HG02623 (cell line): ENCODE measurements around the gene ADAT3.
A peak's percentile ranks its signal among the peaks of the same experiment; 100 is the strongest.
"Not testable (repeated sequence)": the region's sequence is repeated elsewhere in the genome, so short reads cannot be mapped to it uniquely, and the experiment has no call there.

ENCODE experiments used
- ATAC-seq: cut with Tn5 transposase; IDR thresholded peaks from one replicate; pipeline ENCODE4 v1.9.1; 2021; ENCODE audit warnings: moderate library complexity; ENCODE audit not compliant: unreplicated experiment

Gene ADAT3

DNA sequence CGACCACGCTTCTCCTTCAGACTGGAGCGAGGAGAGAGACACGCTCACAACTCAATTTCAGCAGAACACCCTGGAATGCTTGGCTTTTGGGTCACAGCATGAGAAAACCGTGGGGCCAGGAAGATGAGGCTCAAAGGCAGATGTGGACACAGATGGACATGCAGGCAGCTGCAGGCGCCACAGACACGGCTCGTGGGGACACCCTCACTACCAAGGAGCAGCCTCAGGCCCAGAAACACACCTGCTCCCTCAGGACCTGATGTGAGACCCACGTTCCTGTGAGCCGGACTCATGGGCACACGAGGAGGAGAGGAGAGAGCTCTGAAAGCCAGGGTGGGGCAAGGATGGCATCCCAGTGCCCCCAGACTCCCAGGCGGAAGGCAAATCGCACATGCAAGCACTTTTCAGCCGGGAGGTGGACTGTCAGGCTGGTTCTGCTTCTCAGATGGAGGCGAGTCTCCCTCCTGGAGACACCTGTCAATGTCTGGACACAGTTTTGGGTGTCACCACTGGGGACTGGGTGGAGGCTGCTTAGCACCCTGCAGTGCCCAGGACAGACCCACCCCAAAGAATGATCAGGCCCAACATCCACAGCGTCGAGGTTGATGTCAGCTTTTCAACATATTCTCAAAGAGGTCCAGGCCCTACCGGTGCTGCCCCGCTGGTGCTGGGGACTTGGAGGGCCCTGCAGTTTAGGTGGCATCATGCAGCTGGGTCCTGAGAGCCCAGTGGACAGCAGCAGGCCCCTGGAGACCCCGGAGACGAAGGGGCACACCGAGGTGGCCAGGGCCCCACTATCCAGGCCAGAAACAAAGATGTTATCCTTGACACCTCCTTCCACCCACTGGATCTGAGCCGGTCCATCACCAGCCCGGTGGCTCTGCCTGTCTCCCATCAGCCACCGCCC, 22.2 kb upstream of the ADAT3 start:
- ATAC-seq = no peak

DNA sequence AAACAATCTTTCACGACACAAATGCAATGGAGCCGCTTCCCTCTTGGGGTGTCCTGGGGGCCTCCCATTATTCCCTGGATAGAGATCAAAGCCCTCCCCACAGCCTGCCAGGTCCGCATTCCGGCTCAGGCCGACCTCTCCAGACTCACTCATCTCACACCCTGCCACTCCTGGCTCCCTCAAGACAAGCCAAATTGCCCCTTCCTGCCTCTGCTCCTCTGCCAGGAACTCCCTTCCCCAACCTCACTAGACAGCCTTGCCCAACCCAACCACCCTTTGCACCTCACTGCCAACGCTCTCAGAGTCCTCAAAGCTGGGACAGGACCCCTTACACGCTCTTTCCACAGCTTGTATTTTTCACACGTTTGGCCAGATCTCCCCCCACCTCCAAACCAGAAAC, 21.4 kb upstream of the ADAT3 start:
- no peak for ATAC-seq

DNA sequence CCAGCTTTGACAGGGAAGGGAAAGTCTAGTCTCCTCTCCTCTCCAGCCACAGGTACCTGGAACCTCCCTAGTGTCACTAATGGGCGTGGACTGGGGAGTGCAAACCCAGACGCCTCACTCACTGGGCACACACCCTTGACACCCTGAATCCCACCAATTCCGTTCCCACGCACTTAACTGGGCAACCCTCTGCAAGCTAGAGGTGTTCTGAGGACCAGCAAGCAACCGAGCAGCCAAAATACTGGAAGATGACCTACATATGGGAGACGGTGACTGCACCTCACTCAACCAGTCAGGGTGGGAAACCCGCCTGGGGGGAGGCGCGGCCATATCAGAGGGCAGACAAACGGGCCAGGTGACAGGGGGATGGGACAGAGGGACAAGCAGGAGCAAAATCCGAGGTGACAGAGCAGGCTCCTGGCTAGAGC, 20.9 kb upstream of the ADAT3 start:
- ATAC-seq = no peak

DNA sequence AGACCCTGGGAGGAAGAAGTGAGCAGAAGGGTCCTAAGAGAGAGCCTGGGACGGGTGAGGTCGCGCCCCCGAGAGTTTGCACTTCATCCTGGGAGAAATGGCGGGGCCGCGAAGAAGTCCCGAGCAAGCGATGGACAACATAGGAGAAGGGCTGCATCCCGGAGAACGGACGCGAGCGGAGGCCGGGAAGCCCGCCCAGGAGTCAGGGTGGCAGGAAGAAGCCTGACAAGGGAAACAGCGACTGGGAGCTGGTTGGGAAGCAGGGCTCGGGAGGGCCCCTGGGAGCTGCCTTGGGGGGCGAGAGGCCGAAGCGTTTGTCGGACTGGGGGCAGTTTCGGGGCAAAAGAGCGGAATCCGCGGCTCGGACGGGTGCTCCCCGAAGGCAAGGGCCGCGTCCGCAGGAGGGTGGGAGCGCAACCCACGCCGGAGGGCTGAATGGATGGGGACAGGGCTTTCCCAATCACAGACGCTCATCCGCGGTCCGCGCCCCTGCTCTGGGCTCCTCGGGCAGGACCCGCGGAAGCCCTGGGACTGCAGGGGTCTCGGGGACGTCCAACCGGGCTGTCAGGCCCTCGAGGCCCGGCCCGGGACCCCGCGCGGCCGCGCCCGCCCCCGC, 20.4 kb upstream of the ADAT3 start:
- ATAC-seq = peak; percentile 6

DNA sequence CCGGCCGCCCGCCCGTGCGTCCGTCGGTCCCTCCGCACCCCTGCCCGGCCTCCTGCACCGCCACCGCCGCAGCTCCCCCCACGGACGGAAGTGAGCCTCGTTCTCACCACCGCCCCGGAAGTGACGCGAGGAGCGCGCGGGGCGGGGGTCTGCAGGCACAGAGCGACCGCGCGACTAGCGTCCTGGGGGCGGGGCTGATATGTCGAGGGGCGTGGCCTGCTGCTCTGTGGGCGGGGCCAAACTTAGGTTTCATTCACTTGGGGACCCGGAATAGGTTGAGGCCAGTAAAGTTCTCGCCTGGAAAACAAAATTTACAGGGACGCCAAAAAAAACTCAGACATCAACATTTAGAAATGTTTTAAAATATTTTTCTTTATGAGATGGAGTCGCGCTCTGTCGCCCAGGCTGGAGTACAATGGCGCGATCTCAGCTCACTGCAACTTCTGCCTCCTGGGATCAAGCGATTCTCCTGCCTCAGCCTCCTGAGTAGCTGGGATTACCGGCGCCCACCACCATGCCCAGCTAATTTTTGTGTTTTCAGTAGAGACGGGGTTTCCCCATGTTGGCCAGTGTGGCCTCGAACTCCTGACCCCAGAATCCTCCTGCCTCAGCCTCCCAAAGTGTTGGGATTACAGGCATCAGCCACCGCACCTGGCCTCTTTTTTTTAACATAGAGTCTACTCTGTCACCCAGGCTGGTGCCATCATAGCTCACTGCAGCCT, 19.6 kb upstream of the ADAT3 start, which contains the start of gene ABHD17A:
ABHD17A (minus strand) TSS at position 99 of the 722 bp plus-strand sequence. CDS start 3,930 bp downstream, outside the sequence.
- ATAC-seq = peak; percentile 82

DNA sequence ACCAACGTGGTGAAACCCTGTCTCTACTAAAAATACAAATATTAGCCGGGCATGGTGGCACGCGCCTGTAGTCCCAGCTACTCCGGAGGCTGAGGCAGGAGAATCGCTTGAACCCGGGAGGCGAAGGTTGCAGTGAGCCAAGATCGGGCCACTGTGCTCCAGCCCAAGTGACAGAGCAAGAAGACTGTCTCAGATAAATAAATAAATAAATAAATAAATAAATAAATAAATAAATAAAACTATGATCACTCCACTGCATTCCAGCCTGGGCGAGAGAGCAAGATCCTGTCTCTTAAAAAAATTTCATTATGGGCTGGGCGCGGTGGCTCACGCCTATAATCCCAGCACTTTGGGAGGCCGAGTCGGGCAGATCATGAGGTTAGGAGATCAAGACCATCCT, 18.8 kb upstream of the ADAT3 start:
- ATAC-seq = not testable (repeated sequence)

DNA sequence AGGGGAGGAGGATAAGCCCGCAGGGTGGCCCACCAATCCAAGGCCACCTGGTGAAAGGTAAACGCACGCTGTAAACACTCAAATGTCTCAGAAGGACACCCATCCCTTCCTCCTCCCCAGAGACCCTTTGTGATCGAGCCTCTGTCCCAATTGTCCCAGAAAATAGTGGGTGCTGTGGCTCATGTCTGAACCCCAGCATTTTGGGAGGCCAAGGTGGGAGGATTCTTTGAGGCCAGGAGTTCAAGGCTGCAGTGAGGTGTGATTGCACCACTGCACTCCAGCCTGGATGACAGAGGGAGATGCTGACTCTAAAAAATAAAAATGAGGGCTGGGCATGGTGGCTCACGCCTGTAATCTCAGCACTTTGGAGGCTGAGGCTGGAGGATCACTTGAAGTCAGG, 16.8 kb upstream of the ADAT3 start:
- ATAC-seq = no peak

DNA sequence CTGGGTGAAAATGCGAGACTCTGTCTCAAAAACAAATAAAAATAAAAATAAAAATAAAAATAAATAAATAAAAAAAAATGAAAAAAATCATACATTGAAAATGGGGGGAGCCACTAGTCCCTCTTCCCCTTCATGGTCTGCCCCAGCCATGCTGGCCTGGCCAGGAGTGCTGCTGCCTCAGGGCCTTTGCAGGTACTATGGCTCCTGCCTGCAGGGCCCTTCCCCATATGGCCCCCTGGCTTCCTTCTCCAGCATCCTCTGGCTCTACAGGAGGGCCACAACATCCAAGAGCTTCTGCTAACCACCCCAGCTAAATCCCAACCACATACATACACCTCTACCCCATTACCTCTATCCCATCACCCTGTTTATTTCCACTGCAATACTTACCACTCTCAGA, 15.3 kb upstream of the ADAT3 start:
- no peak for ATAC-seq

DNA sequence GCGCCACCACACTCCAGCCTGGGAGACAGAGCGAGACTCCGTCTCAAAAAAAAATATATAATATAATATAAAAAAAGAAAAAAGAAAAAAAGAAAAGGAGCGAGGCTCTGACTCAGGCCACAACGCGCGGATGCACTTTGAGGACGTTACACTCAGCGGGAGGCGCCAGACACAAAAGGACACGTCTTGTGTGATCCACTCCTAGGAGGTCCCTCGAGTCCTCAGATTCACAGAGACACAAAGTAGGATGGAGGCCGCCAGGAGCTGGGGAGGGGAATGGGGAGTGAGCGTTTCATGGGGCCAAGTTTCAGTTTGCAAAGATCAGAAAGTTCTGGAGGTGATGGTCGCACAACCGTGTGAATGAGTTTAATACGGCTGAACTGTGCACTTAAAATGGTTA, 11.4 kb upstream of the ADAT3 start:
- ATAC-seq = no peak

DNA sequence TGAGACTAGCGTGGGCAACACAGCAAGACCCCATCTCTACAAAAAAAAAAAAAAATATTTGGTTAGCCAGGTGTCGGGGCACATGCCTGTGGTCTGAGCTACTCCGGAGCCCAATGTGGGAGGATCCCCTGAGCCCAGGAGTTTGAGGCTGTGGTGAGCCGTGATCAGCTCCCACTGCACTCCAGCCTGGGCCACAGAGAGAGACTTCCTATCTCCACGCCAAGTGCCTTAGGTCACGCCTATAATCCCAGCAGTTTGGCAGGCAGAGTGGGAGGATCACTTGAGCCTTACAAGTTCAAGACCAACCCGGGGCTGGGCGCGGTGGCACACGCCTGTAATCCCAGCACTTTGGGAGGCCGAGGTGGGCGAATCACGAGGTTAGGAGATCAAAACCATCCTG, 8.7 kb upstream of the ADAT3 start:
- ATAC-seq = no peak

DNA sequence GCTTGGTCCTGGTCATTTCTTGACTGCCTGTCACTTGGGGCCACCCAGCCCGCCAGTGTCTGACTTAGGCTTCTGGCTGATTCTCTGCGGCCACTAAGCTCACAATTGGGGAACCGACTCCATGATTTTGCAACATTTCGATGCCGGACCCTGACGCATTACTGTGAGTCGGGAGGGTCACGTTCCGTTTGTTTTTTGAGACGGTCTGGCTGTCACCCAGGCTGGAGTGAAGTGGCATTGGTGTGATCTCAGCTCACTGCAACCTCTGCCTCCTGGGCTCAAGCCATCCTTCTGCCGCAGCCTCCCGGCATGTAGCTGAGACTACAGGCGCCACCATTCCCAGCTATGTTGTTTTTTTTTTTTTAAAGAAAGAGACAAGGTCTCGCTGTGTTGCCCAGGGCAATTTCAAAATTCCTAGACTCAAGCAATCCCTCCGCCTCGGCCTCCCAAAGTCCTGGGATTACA, 3.2 kb upstream of the ADAT3 start:
- no peak for ATAC-seq

DNA sequence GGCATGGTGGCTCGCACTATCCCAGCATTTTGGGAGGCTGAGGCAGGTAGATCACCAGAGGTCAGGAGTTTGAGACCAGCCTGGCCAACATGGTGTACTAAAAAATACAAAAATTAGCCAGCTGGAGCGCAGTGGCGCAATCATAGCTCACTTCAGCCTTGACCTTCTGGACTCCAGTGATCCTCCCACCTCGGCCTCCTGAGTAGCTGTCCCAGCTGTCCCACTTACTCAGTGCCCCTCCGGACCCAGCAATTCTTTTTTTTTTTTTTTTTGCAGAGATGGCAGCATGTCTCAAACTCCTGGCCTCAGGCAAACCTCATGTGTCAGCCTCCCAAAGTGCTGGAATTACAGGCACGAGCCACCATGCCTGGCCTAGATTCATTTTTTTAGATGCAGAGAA, 2.3 kb upstream of the ADAT3 start:
- no peak for ATAC-seq

DNA sequence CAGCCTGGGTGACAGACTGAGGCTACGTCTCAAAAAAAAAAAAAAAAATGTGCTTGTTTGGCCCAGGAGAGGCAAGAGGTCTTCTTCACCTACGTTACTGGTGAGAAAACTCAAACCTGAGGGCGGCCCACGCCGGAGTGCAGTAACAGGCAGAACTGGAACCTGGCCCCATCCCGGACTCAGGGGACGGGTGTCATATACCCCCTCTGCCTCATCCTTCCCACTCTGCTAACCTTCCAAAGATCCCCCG, 414 bp upstream of the ADAT3 start:
- ATAC-seq = no peak

DNA sequence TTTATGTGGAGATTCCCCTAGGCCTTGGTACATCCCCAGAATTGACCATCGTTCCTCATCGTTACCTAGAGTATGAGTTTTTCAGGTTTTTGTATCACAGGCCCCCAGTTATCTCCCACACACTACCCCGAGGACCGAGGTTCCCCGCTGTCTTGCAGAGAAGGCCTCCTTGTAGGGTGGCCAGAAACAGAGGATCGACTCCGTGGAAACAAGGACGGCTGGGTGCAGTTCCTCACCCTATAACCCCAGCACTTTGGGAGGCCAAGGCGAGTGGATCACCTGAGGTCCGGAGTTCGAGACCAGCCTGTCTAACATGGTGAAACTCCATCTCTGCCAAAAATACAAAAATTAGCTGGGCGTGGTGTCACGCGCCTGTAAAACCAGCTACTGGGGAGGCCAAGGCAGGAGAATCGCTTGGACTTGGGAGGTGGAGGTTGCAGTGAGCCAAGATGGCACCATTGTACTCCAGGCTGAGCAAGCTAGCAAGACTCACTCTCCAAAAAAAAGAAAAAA, 720 bp downstream of the ADAT3 start:
- no peak for ATAC-seq

DNA sequence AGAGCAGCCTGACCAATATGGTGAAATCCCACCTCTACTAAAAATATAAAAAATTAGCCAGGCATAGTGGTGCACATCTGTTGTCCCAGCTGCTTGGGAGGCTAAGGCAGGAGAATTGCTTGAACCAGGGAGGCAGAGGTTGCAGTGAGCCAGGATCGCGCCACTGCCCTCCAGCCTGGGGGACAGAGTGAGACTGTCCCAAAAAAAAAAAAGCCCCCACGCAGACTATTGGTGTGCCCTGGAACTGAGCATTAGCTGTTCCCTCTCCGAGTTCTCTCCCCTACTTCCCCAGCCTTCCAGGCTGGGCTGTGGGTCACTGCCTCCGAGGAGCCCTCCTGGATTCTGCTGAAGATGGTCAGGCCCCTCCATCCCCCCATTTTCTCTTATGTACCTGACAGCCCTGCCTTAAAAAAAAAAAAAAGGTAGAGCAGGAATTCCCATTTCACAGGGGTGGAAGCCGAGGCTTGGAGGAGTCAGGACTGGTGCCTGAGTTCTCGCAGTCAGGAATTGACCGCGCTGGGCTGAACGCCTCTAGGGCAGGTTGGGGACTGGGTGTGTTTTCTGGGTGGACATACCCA, 1.9 kb downstream of the ADAT3 start:
- ATAC-seq = no peak

DNA sequence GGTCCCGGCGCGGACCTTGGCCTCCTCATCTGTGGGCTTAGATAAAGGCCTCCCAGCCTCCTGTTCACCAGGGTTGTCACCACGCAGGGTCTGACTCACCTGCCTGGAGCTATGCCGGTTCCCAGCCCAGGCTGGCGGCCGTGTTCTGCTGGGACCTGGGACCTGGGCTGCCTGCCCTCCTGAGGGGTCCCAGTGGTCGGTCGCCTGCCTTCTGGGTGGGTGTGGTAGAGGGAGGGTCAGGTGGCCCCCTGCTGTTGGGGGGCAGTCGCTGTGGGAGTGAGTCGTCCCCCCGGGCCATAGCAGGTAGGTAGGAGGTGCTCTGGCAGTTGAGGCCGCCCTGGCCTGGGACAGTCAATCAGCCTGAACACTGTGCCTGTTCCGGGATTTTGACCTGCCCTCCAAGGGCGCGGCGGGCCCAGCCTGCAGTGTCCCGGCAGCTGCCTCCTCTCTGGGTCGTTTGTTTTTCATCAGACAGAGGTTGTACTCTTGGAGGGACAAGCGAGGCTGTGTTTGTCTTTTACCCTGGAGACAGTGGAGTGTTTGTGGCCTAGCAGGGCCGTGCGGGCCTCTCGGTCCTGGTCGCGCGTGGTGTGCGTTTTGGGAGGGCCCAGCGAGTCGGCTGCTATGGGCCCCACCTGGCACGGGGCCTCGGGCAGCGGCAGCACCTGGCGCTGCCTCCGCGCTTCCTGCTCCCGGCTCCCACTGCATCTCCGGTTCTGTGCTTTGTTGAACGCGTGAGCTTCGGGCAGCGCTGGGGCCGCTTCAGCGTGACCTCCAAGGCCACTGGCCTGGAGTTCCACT, 2.6 kb downstream of the ADAT3 start:
- ATAC-seq = no peak

DNA sequence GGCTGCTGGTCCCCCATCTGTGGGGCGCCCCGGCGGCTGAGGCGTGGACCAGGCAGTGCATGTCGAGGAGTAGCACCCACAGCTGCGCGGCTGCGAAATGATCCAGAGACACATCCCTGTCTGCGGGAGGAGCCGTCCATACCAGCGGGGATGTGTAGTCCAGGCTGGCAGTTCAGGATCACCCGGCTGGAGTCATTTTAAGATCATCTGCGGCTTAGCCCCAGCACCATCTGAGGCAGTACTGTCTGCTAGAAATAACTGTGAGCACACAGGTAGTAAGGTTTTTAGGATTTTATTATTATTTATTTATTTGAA, 3.1 kb downstream of the ADAT3 start:
- ATAC-seq = no peak

DNA sequence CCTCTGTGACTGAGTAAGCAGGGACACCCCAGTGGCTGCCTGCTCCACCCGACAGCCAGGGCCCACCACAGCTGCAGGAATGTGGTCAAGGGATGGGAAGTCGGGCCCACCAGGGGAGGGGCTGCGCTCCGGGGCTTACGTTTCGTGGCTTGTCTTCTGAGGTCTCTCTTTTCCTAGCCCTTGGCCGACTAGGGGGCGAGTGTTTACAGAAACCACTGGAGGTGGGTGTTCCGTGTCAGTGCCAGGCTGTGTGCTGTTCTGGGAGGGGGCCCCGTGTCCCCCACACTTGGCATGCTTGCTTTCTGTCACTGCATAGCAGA, 4.5 kb downstream of the ADAT3 start:
- no peak for ATAC-seq

DNA sequence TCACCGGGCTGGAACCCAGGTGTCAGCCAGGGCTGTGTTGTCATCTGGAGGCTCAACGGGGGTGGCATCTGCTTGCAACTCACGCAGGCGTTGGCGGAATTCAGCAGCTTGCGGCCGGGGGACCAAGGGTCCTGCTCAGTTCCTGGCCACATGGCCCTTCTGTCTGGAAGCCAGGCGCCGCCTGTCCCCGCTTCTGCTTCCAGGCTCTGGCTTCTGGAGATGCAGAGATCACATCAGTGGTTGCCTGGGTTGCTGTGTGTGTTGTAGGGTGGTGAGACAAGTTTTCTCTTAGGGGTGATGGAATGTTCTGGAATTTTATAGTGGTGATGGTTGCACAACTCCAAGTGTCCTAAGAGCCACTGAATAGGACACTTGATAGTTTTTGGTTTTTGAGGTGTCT, 5.0 kb downstream of the ADAT3 start:
- ATAC-seq = no peak

DNA sequence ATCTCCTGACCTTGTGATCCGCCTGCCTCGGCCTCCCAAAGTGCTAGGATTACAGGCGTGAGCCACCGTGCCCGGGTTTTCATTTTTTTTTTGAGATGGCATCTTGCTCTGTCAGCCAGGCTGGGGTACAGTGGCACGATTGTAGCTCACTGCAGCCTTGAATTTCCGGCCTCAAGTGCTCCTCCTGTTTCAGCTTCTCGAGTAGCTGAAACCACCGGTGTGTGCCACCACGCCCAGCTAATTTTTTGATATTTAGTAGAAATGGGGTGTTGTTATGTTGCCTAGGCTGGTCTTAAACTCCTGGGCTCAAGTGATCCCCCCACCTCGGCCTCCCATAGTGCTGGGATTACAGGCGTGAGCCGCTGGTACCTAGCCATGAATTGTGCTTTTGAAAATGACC, 5.9 kb downstream of the ADAT3 start:
- no peak for ATAC-seq

DNA sequence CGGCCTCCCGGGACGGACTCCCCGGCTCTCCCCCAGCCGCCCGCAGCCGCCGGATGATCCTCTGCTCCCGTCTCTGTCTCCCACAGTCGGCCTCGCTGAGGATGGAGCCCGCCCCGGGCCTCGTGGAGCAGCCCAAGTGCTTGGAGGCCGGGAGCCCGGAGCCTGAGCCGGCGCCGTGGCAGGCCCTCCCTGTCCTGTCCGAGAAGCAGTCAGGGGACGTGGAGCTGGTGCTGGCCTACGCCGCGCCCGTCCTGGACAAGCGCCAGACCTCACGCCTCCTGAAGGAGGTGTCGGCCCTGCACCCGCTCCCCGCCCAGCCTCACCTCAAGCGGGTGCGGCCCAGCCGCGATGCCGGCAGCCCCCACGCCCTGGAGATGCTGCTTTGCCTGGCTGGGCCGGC, 6.8 kb downstream of the ADAT3 start:
- ATAC-seq = no peak
